ENCODE measurements around the gene SGCD.

DNA sequence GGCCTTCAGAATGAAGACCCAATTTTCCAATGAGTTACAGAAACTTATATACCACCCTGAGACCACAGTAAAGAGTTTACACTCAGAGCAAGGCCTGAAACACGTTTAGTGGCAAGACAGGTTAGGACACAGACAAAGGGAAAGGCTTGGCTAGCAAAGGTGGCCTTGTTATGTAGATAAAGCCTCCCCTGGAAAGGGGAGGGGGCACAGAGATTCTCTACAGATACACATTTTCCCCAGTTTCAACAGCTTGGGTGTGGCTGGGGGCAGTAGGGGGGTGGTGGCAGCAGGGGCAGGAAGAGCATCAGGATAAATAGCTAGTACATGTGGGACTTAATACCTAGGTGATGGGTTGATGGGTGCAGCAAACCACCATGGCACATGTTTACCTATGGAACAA is 471.2 kb downstream of the SGCD start:
- no peak for TF ChIP-seq POLR2A (IDR thresholded peaks at IDR 0.05; ENCODE audit: low read depth, low read length)
- TF ChIP-seq POLR2AphosphoS5 (IDR thresholded peaks at IDR 0.05; ENCODE audit: low read depth, low read length): no peak
- no peak for TF ChIP-seq PAX5 (IDR thresholded peaks at IDR 0.05; ENCODE audit: insufficient read depth, low read length, severe bottlenecking)
- TF ChIP-seq POU2F2 (IDR thresholded peaks at IDR 0.05; ENCODE audit: low read depth, low read length): no peak
- TF ChIP-seq SPI1 (IDR thresholded peaks at IDR 0.05; ENCODE audit: low read depth, low read length): no peak
- TF ChIP-seq TAF1 (IDR thresholded peaks at IDR 0.05; ENCODE audit: low read depth, low read length): no peak

All from GM12891 (cell line).